Liver (tissue), 3 donors: ENCODE measurements around the gene AVPR1B.

Experiments used
- CTCF ChIP-seq: fragments of 150-350 bp; IDR thresholded peaks from 2 replicates; pipeline ENCODE4 v1.5.1; 2017; ENCODE audit warnings: improper control_type of control experiment, low read depth, low read length; ENCODE audit not compliant: missing input control
- RAD21 ChIP-seq, 2 donors: IDR thresholded peaks; 2 replicates each; pipeline ENCODE4 v1.6.1; 2016; ENCODE audit warnings: antibody characterized with exemption in 2 of 2, mild to moderate bottlenecking in 2 of 2
- donor health status: healthy.
- donor health status: healthy.

- TF ChIP-seq CTCF (no peak), RAD21 (IDR thresholded peaks at IDR 0.05) (no peak)
Measured at GRCh38 chr1:206122686-206123085, 5.5 kb upstream of the AVPR1B start.
